SK-N-SH (cell line): ENCODE data around the gene RBM48. TPM values are rescaled to one million over a fixed set of nuclear protein-coding genes. Genes with fewer than 3 reads are reported as not detected.

Experiments used
- CTCF ChIA-PET: fragments of 300-600, 350-600 bp; formaldehyde crosslinking; extraction: SDS; loops from one replicate; lab custom pipeline; 2021; lab: Yijun Ruan, JAX
- POLR2A ChIA-PET: fragments of 350-600 bp; sonication (Branson Sonifier 250); formaldehyde crosslinking; extraction: SDS; loops from one replicate; lab custom pipeline; 2020; ENCODE audit warnings: antibody characterized with exemption, inconsistent platforms; lab: Yijun Ruan, JAX
- DNase-seq: peaks from one replicate; pipeline ENCODE4 v3.0.0; 2012
- H2AFZ ChIP-seq: fragments of 200-600 bp; sonication (generic); 2 replicates; pipeline ENCODE4 v1.8.1; 2016; ENCODE audit warnings: antibody characterized with exemption, mild to moderate bottlenecking, low read depth
- H3F3A ChIP-seq: fragments of 200-600 bp; sonication (generic); replicated peaks from 2 replicates; pipeline ENCODE3; 2016; ENCODE audit warnings: antibody characterized with exemption, mild to moderate bottlenecking; ENCODE audit not compliant: insufficient read depth
- H3K27ac ChIP-seq, 2 experiments: fragments of 200-500 bp in 1 of 2; fragments of 200-600 bp in 1 of 2; sonication (Bioruptor generic) in 1 of 2; sonication (generic), shearing (Covaris generic) in 1 of 2; 2 replicates each; pipeline versions ENCODE4 v1.5.1 to v1.6.1; 2014 to 2016; ENCODE audit warnings: low read depth in 2 of 2, inconsistent platforms in 1 of 2, low read length in 1 of 2, mild to moderate bottlenecking in 1 of 2, mixed read lengths in 1 of 2
- H3K27me3 ChIP-seq: fragments of 200-600 bp; sonication (generic), shearing (Covaris generic); 2 replicates; pipeline ENCODE4 v1.6.1; 2016; ENCODE audit warnings: mixed run types; ENCODE audit not compliant: insufficient read depth
- H3K36me3 ChIP-seq, 2 experiments: fragments of 200-500 bp in 1 of 2; fragments of 200-600 bp in 1 of 2; sonication (Bioruptor generic) in 1 of 2; sonication (generic) in 1 of 2; replicated peaks in 1 of 2; 2 replicates each; pipeline versions ENCODE3 to v1.5.1; 2014 to 2016; ENCODE audit warnings: low read length in 1 of 2, mild to moderate bottlenecking in 1 of 2; ENCODE audit not compliant: insufficient read depth in 2 of 2, control insufficient read depth in 1 of 2
- H3K4me1 ChIP-seq, 2 experiments: fragments of 200-500 bp in 1 of 2; fragments of 200-600 bp in 1 of 2; sonication (Bioruptor generic) in 1 of 2; sonication (generic), shearing (Covaris generic) in 1 of 2; 2 replicates each; pipeline versions ENCODE4 v1.5.1 to v1.6.1; 2014 to 2016; ENCODE audit warnings: low read depth in 1 of 2, low read length in 1 of 2, mixed run types in 1 of 2; ENCODE audit not compliant: insufficient read depth in 2 of 2, control insufficient read depth in 1 of 2
- H3K4me2 ChIP-seq: fragments of 200-600 bp; sonication (generic), shearing (Covaris generic); 2 replicates; pipeline ENCODE4 v1.6.1; 2017; ENCODE audit warnings: mixed run types
- H3K4me3 ChIP-seq, 2 experiments: fragments of 200-500 bp in 1 of 2; fragments of 200-600 bp in 1 of 2; sonication (Bioruptor generic) in 1 of 2; sonication (generic), shearing (Covaris generic) in 1 of 2; 2 replicates each; pipeline versions ENCODE4 v1.5.1 to v1.8.1; 2014 to 2016; ENCODE audit warnings: low read depth in 2 of 2, inconsistent platforms in 1 of 2, low read length in 1 of 2, mild to moderate bottlenecking in 1 of 2, mixed read lengths in 1 of 2, moderate library complexity in 1 of 2
- H3K79me2 ChIP-seq: fragments of 200-600 bp; sonication (generic); 2 replicates; pipeline ENCODE4 v1.8.1; 2017; ENCODE audit warnings: mild to moderate bottlenecking; ENCODE audit not compliant: insufficient read depth
- H3K9ac ChIP-seq: fragments of 200-600 bp; sonication (generic); 2 replicates; pipeline ENCODE4 v1.6.1; 2017; ENCODE audit warnings: mixed run types
- H3K9me2 ChIP-seq: fragments of 200-600 bp; sonication (generic); 2 replicates; pipeline ENCODE4 v1.6.1; 2017; ENCODE audit warnings: mixed run types
- H3K9me3 ChIP-seq: fragments of 200-600 bp; sonication (generic); 2 replicates; pipeline ENCODE4 v1.6.1; 2017; ENCODE audit warnings: mixed run types, mild to moderate bottlenecking, moderate library complexity
- H4K20me1 ChIP-seq: fragments of 200-600 bp; sonication (generic); 2 replicates; pipeline ENCODE4 v1.6.1; 2017; ENCODE audit warnings: mild to moderate bottlenecking, mixed run types; ENCODE audit not compliant: insufficient read depth
- EZH2phosphoT487 ChIP-seq: fragments of 200-600 bp; sonication (generic); IDR thresholded peaks from 2 replicates; pipeline ENCODE4 v1.6.1; 2017; ENCODE audit warnings: low read depth, mixed run types, mild to moderate bottlenecking, antibody characterized with exemption, moderate library complexity, borderline replicate concordance
- FOSL2 ChIP-seq: IDR thresholded peaks from 2 replicates; pipeline ENCODE4 v1.4.0; 2012; ENCODE audit warnings: low read depth, mild to moderate bottlenecking, moderate library complexity, borderline replicate concordance
- FOXM1 ChIP-seq: IDR thresholded peaks from 2 replicates; pipeline ENCODE4 v1.4.0; 2012; ENCODE audit warnings: low read depth, mild to moderate bottlenecking
- GATA2 ChIP-seq: sonication (generic); formaldehyde crosslinking; IDR thresholded peaks from 2 replicates; pipeline ENCODE4 v1.5.0; 2020; ENCODE audit warnings: mild to moderate bottlenecking, missing genetic modification reagents
- IRF3 ChIP-seq: fragments of 150-350 bp; IDR thresholded peaks from 2 replicates; pipeline ENCODE4 v1.6.1; 2016; ENCODE audit warnings: mild to moderate bottlenecking, low read depth, low read length
- MAX ChIP-seq: IDR thresholded peaks from 2 replicates; pipeline ENCODE4 v1.4.0; 2012; ENCODE audit warnings: low read depth
- MEF2A ChIP-seq: IDR thresholded peaks from 2 replicates; pipeline ENCODE4 v1.4.0; 2012; ENCODE audit warnings: low read depth, borderline replicate concordance
- MXI1 ChIP-seq: IDR thresholded peaks from 2 replicates; pipeline ENCODE4 v1.6.1; 2012; ENCODE audit warnings: mild to moderate bottlenecking, low read depth, low read length, improper control_type of control experiment
- NFIC ChIP-seq: IDR thresholded peaks from 2 replicates; pipeline ENCODE4 v1.4.0; 2012; ENCODE audit warnings: borderline replicate concordance
- NRF1 ChIP-seq: IDR thresholded peaks from 2 replicates; pipeline ENCODE4 v1.6.1; 2012; ENCODE audit warnings: low read depth, mild to moderate bottlenecking, low read length
- PBX3 ChIP-seq: IDR thresholded peaks from 2 replicates; pipeline ENCODE4; 2012
- POLR2AphosphoS5 ChIP-seq: IDR thresholded peaks from 2 replicates; pipeline ENCODE4 v1.6.1; 2012; ENCODE audit warnings: low read depth, low read length
- RAD21 ChIP-seq: IDR thresholded peaks from 2 replicates; pipeline ENCODE4 v1.6.1; 2012; ENCODE audit warnings: mild to moderate bottlenecking, low read length
- REST ChIP-seq: IDR thresholded peaks from 2 replicates; pipeline ENCODE4 v1.6.1; 2012; ENCODE audit warnings: mild to moderate bottlenecking, low read depth, low read length, moderate library complexity
- TEAD4 ChIP-seq: IDR thresholded peaks from 2 replicates; pipeline ENCODE4 v1.4.0; 2012; ENCODE audit warnings: mild to moderate bottlenecking, borderline replicate concordance; ENCODE audit not compliant: insufficient read depth
- USF2 ChIP-seq: fragments of 150-350 bp; IDR thresholded peaks from 2 replicates; pipeline ENCODE4 v1.6.1; 2017; ENCODE audit warnings: antibody characterized with exemption, low read length, low read depth, borderline replicate concordance
- YY1 ChIP-seq: IDR thresholded peaks from 2 replicates; pipeline ENCODE4 v1.4.0; 2012; ENCODE audit warnings: low read depth, mild to moderate bottlenecking
- WGBS: methylation state at CpG from one replicate; pipeline ENCODE4 v1.1.6; 2017; ENCODE audit warnings: low lambda C conversion rate; 5-methylcytosine and 5-hydroxymethylcytosine counted together
- polyA plus RNA-seq, 3 experiments: library from polyadenylated mRNA; depleted of rRNA; stranded (reverse); fragments of >200 nt; gene quantifications; 2 replicates each; pipeline ENCODE4 v1.2.3, GENCODE V29; 2012

Gene RBM48
- polyA plus RNA-seq, 1 of the 3 experiments (the other 2 are of a cell fraction) = 4.7 TPM

- H3K9me2 ChIP-seq = no peaks in the 10 kb centered on the region
- H3K4me1 ChIP-seq = no peaks in the 10 kb centered on the region
- POLR2A ChIA-PET = no interaction called here
- H3K4me3 ChIP-seq = no peak overlapping the region
- H3K27me3 ChIP-seq = no peaks in the 10 kb centered on the region
- no peak overlapping the region for H3K9ac ChIP-seq
- no peak for TF ChIP-seq RAD21
- no peak for TF ChIP-seq REST
- TF ChIP-seq IRF3 = no peak
- no peak for TF ChIP-seq NRF1
- TF ChIP-seq USF2 = no peak
- TF ChIP-seq PBX3 = no peak
- TF ChIP-seq YY1 = no peak
- no peak for TF ChIP-seq MAX
- no peak for TF ChIP-seq FOXM1
- no peak for TF ChIP-seq MXI1
- TF ChIP-seq POLR2AphosphoS5 = no peak
- no peak for TF ChIP-seq FOSL2
- TF ChIP-seq TEAD4 = no peak
- TF ChIP-seq NFIC = no peak
- no peak for TF ChIP-seq EZH2phosphoT487
- no peak for TF ChIP-seq GATA2 (CRISPR knock-in tag)
- TF ChIP-seq MEF2A = no peak
- H3K9me3 ChIP-seq = no peaks in the 10 kb centered on the region
- 96% methylated on average over 2 of the region's 2 CpGs for WGBS
- no peaks in the 10 kb centered on the region for H4K20me1 ChIP-seq
- H3F3A ChIP-seq = peaks cover 12% of the 10 kb centered on the region
- H2AFZ ChIP-seq = no peak overlapping the region
- H3K27ac ChIP-seq = no peak overlapping the region
- CTCF ChIA-PET = interaction anchor here (1.0 to 1.3 kb wide), 2 partner anchors 13 to 37 kb away, joined by 3 to 5 read pairs; no protein-coding TSS in a partner anchor
- no peaks in the 10 kb centered on the region for H3K79me2 ChIP-seq
- DNase-seq = no peak
- H3K36me3 ChIP-seq = peaks cover 71 to 90% of the 10 kb centered on the region in 2 experiments
- H3K4me2 ChIP-seq = no peak overlapping the region
These were observed 30.0 kb upstream of the RBM48 start for GRCh38 chr7:92498557-92498956.
